OCI-LY3 (cell line): ENCODE measurements around the gene RECQL.
"Not testable (repeated sequence)": the region's sequence is repeated elsewhere in the genome, so short reads cannot be mapped to it uniquely, and the experiment has no call there.

ENCODE experiments used
- H2AFZ ChIP-seq: fragments of 200-600, 300-600 bp; shearing (Covaris generic); 2 replicates; pipeline ENCODE4 v1.6.0; 2014; ENCODE audit warnings: antibody characterized with exemption, low read depth, low read length
- H3K27ac ChIP-seq: fragments of 200-600, 300-600 bp; sonication (generic); 2 replicates; pipeline ENCODE4 v1.5.1; 2014; ENCODE audit warnings: mild to moderate bottlenecking, low read length, moderate library complexity, mixed read lengths
- H3K27me3 ChIP-seq: fragments of 200-600, 300-600 bp; sonication (generic); 2 replicates; pipeline ENCODE4 v1.6.1; 2014; ENCODE audit warnings: low read depth, low read length, mixed read lengths
- H3K36me3 ChIP-seq: fragments of 200-600, 300-600 bp; sonication (generic); replicated peaks from 2 replicates; pipeline ENCODE3; 2014; ENCODE audit warnings: low read depth, low read length, mixed read lengths
- H3K4me1 ChIP-seq: fragments of 300-600, 200-600 bp; sonication (generic); 2 replicates; pipeline ENCODE4 v1.6.1; 2014; ENCODE audit warnings: low read length, mixed read lengths
- H3K4me2 ChIP-seq: fragments of 200-600, 300-600 bp; sonication (generic); 2 replicates; pipeline ENCODE4 v1.6.1; 2014; ENCODE audit warnings: low read length, mixed read lengths
- H3K4me3 ChIP-seq: fragments of 300-600, 200-600 bp; sonication (generic); 2 replicates; pipeline ENCODE4 v1.5.1; 2014; ENCODE audit warnings: antibody characterized with exemption, mild to moderate bottlenecking, low read length, moderate library complexity
- H3K79me2 ChIP-seq: fragments of 300-600, 200-600 bp; shearing (Covaris generic); 2 replicates; pipeline ENCODE4 v1.6.1; 2014; ENCODE audit warnings: mild to moderate bottlenecking, low read length, mixed read lengths
- H3K9ac ChIP-seq: fragments of 300-600, 200-600 bp; shearing (Covaris generic); 2 replicates; pipeline ENCODE4 v1.6.0; 2014; ENCODE audit warnings: mild to moderate bottlenecking, low read length, moderate library complexity
- H3K9me3 ChIP-seq: fragments of 200-600, 300-600 bp; shearing (Covaris generic); 2 replicates; pipeline ENCODE4 v1.6.1; 2014; ENCODE audit warnings: low read length, mixed read lengths; ENCODE audit not compliant: insufficient read depth
- H4K20me1 ChIP-seq: fragments of 200-600, 300-600 bp; sonication (generic); 2 replicates; pipeline ENCODE4 v1.6.1; 2016; ENCODE audit warnings: low read length, mixed read lengths; ENCODE audit not compliant: insufficient read depth
- EZH2phosphoT487 ChIP-seq: fragments of 200-600 bp; shearing (Covaris generic); IDR thresholded peaks from 2 replicates; pipeline ENCODE4 v1.6.1; 2018; ENCODE audit warnings: antibody characterized with exemption, mixed run types, low read depth
- TF ChIP-seq, protein P1 (sequence below): fragments of 200-600, 300-600 bp; sonication (generic); IDR thresholded peaks from 2 replicates; pipeline ENCODE4 v1.5.1; 2014; ENCODE audit warnings: antibody characterized with exemption, low read length, low read depth

Gene RECQL

DNA sequence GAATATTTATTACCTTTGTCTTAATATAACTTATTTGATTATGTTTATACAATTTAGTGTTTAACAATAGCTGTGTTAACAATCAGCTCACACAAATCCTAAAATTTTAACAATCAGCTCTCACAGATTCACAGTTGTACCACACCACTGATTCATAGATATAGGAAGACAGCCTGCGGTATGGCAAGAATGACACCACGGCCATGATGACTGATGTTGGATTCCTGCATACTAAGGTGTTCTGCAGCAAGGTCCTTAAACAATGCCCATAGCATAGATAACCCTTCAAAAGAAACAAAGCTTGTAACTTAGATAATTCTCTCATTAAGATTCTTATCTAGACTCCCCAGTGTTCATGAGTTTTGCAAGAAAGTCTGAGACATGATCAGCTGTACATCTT is 67.9 kb downstream of the RECQL start:
- Histone ChIP-seq H3K79me2 (peaks cover 8% of the 10 kb centered on the region), H3K9me3 (no peaks in the 10 kb centered on the region), H3K4me2 (no peak overlapping the region), H3K27me3 (no peaks in the 10 kb centered on the region), H2AFZ (no peak overlapping the region), H3K4me1 (peaks cover 5% of the 10 kb centered on the region), H4K20me1 (no peaks in the 10 kb centered on the region), H3K27ac (no peak overlapping the region), H3K9ac (no peak overlapping the region), H3K4me3 (no peak overlapping the region), H3K36me3 (no peaks in the 10 kb centered on the region)
- TF ChIP-seq, protein P1, sequence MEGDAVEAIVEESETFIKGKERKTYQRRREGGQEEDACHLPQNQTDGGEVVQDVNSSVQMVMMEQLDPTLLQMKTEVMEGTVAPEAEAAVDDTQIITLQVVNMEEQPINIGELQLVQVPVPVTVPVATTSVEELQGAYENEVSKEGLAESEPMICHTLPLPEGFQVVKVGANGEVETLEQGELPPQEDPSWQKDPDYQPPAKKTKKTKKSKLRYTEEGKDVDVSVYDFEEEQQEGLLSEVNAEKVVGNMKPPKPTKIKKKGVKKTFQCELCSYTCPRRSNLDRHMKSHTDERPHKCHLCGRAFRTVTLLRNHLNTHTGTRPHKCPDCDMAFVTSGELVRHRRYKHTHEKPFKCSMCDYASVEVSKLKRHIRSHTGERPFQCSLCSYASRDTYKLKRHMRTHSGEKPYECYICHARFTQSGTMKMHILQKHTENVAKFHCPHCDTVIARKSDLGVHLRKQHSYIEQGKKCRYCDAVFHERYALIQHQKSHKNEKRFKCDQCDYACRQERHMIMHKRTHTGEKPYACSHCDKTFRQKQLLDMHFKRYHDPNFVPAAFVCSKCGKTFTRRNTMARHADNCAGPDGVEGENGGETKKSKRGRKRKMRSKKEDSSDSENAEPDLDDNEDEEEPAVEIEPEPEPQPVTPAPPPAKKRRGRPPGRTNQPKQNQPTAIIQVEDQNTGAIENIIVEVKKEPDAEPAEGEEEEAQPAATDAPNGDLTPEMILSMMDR, result no peak
- TF ChIP-seq EZH2phosphoT487, result no peak

DNA sequence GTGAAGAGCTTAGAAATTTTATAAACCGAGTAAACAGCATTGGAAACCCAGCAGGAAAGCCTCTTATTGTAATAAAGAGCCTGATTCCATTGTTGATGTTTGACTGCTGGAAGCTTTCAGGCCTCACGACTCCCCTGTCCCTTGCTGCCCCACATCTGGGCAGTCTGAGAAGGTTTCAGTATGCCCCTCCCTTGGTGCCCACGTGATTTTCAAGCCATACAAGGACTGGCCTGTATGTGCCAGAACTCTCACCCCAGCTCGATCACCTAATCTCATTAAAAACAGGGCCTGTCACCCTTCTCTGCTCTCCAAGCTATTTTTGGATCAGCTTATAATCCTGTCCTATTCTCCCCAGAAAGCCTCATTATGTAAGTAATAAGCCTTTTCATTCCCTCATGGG is 71.4 kb downstream of the RECQL start:
- no peak overlapping the region for H2AFZ ChIP-seq
- H4K20me1 ChIP-seq, result no peaks in the 10 kb centered on the region
- no peak overlapping the region for H3K4me2 ChIP-seq
- no peaks in the 10 kb centered on the region for H3K9me3 ChIP-seq
- H3K79me2 ChIP-seq, result no peaks in the 10 kb centered on the region
- H3K4me1 ChIP-seq, result no peaks in the 10 kb centered on the region
- no peaks in the 10 kb centered on the region for H3K36me3 ChIP-seq
- H3K9ac ChIP-seq, result no peak overlapping the region
- no peak overlapping the region for H3K27ac ChIP-seq
- H3K4me3 ChIP-seq, result no peak overlapping the region
- H3K27me3 ChIP-seq, result no peaks in the 10 kb centered on the region
- TF ChIP-seq, protein P1, result no peak
- TF ChIP-seq EZH2phosphoT487, result no peak

DNA sequence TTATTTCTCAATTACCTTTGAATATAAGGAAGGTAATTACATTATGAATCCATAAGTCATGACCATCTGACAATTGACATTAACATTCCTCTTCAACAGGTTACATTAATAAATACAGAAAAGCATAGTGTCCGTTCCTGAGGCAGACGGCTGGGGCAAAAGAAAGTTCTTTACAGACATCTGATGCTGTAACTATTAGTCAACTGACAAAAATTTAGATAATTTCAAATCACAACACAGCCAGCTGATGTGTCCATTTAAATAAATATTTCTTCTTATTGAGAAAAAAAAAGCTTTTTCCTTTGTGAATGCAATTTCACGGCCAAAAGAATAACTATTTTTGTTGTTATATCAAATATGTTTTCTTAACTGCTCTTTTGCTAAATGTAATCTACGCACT is 73.2 kb downstream of the RECQL start:
- TF ChIP-seq, protein P1, result no peak
- no peak for TF ChIP-seq EZH2phosphoT487
- H4K20me1 ChIP-seq, result no peaks in the 10 kb centered on the region
- H3K9ac ChIP-seq, result no peak overlapping the region
- H3K4me2 ChIP-seq, result no peak overlapping the region
- no peaks in the 10 kb centered on the region for H3K9me3 ChIP-seq
- no peaks in the 10 kb centered on the region for H3K4me1 ChIP-seq
- no peaks in the 10 kb centered on the region for H3K36me3 ChIP-seq
- no peak overlapping the region for H3K4me3 ChIP-seq
- no peak overlapping the region for H3K27ac ChIP-seq
- no peak overlapping the region for H2AFZ ChIP-seq
- H3K79me2 ChIP-seq, result no peaks in the 10 kb centered on the region
- H3K27me3 ChIP-seq, result no peaks in the 10 kb centered on the region

DNA sequence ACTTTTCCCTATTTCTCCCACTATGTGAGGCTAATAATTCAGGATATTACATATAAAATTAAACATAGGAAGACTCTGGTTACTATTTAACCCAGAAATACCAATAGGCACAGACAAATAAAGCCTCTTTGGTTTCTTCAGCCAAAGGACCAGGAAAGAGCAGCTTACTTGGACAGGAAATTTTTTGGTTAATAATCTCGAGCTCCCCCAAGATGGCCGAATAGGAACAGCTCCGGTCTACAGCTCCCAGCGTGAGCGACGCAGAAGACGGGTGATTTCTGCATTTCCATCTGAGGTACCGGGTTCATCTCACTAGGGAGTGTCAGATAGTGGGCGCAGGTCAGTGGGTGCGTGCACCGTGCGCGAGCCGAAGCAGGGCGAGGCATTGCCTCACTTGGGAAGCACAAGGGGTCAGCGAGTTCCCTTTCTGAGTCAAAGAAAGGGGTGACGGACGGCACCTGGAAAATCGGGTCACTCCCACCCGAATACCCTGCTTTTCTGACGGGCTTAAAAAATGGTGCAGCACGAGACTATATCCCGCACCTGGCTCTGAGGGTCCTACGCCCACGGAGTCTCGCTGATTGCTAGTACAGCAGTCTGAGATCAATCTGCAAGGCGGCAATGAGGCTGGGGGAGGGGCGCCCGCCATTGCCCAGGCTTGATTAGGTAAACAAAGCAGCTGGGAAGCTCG is 82.3 kb downstream of the RECQL start:
- H3K27ac ChIP-seq, H2AFZ ChIP-seq, H3K9ac ChIP-seq, H3K9me3 ChIP-seq, H3K79me2 ChIP-seq, H3K27me3 ChIP-seq, H3K4me2 ChIP-seq, H3K36me3 ChIP-seq, H4K20me1 ChIP-seq, H3K4me3 ChIP-seq, H3K4me1 ChIP-seq: not testable (repeated sequence)
